Keratinocyte (primary cell): ENCODE results near the gene PDS5A. TPM values are rescaled to one million over a fixed set of nuclear protein-coding genes. Genes with fewer than 3 reads are reported as not detected.

Experiments used
- DNase-seq: peaks from one replicate; pipeline ENCODE4 v3.0.0-alpha.2; 2011; ENCODE audit warnings: low read depth, missing footprints, low spot score
- FAIRE-seq: peaks from 2 replicates; lab custom pipeline; 2011; peaks lifted over from hg19 to GRCh38; lab: Jason Lieb, UNC
- H2AFZ ChIP-seq: 2 replicates; pipeline ENCODE4 v1.6.0; 2012; ENCODE audit warnings: low read length, control low read depth, inconsistent platforms; ENCODE audit not compliant: control insufficient read depth
- H3K27ac ChIP-seq: 2 replicates; pipeline ENCODE4 v1.5.1; 2011; ENCODE audit warnings: low read length; ENCODE audit not compliant: control insufficient read depth, insufficient read depth
- H3K27me3 ChIP-seq: 3 replicates; pipeline ENCODE4 v1.6.0; 2011; ENCODE audit warnings: low read length; ENCODE audit not compliant: control insufficient read depth, insufficient read depth; ENCODE audit errors: extremely low read depth
- H3K36me3 ChIP-seq, 2 experiments: 2 replicates in 1 of 2; 3 replicates in 1 of 2; pipeline ENCODE4 v1.5.1; 2011; ENCODE audit warnings: low read length in 2 of 2, mild to moderate bottlenecking in 1 of 2; ENCODE audit not compliant: control insufficient read depth in 2 of 2, insufficient read depth in 2 of 2; ENCODE audit errors: extremely low read depth in 1 of 2
- H3K4me1 ChIP-seq: 3 replicates; pipeline ENCODE4 v1.5.1; 2011; ENCODE audit warnings: low read length; ENCODE audit not compliant: control insufficient read depth, insufficient read depth; ENCODE audit errors: extremely low read depth
- H3K4me2 ChIP-seq: 3 replicates; pipeline ENCODE4 v1.6.0; 2011; ENCODE audit warnings: low read depth, low read length; ENCODE audit not compliant: control insufficient read depth, insufficient read depth; ENCODE audit errors: extremely low read depth
- H3K4me3 ChIP-seq, 3 experiments: fragments of 200-600 bp in 1 of 3; sonication (generic) in 1 of 3; 2 replicates in 2 of 3; 3 replicates in 1 of 3; pipeline ENCODE4 v1.5.1; 2011 to 2016; ENCODE audit warnings: low read length in 3 of 3, mild to moderate bottlenecking in 3 of 3, control low read depth in 2 of 3, inconsistent platforms in 1 of 3, low read depth in 1 of 3, mixed read lengths in 1 of 3, mixed run types in 1 of 3, moderate library complexity in 1 of 3; ENCODE audit not compliant: control insufficient read depth in 2 of 3, insufficient read depth in 2 of 3; ENCODE audit errors: extremely low read depth in 1 of 3
- H3K79me2 ChIP-seq: 2 replicates; pipeline ENCODE4 v1.6.0; 2012; ENCODE audit warnings: low read length; ENCODE audit not compliant: control insufficient read depth, insufficient read depth
- H3K9ac ChIP-seq: 3 replicates; pipeline ENCODE4 v1.6.0; 2011; ENCODE audit warnings: low read length; ENCODE audit not compliant: control insufficient read depth, insufficient read depth; ENCODE audit errors: extremely low read depth
- H3K9me1 ChIP-seq: 3 replicates; pipeline ENCODE4 v1.6.0; 2011; ENCODE audit warnings: low read length; ENCODE audit not compliant: control insufficient read depth, insufficient read depth; ENCODE audit errors: extremely low read depth
- H3K9me3 ChIP-seq: 2 replicates; pipeline ENCODE4 v1.5.1; 2012; ENCODE audit warnings: low read depth, low read length; ENCODE audit not compliant: control insufficient read depth
- H4K20me1 ChIP-seq: 3 replicates; pipeline ENCODE4 v1.6.0; 2011; ENCODE audit warnings: low read length; ENCODE audit not compliant: control insufficient read depth, insufficient read depth; ENCODE audit errors: extremely low read depth
- CTCF ChIP-seq, 3 experiments: IDR thresholded peaks in 1 of 3; conservative IDR thresholded peaks in 1 of 3; optimal IDR thresholded peaks in 1 of 3; 2 replicates in 2 of 3; 3 replicates in 1 of 3; pipeline versions ENCODE3 to v1.5.1; 2011; ENCODE audit warnings: low read length in 3 of 3, mild to moderate bottlenecking in 3 of 3, moderate library complexity in 2 of 3, control low read depth in 1 of 3, inconsistent platforms in 1 of 3; ENCODE audit not compliant: insufficient read depth in 2 of 3; ENCODE audit errors: extremely low read depth in 1 of 3
- EZH2 ChIP-seq: IDR thresholded peaks from one replicate; pipeline ENCODE4 v1.6.1; 2012; ENCODE audit warnings: inconsistent platforms, mild to moderate bottlenecking, low read length, moderate library complexity
- dilution Hi-C: fragments of 300-500 bp; cut with MboI; formaldehyde crosslinking; loops from one replicate; pipeline ENCODE4 v1.7.0; 2020; ENCODE audit warnings: low sequenced_read_pairs; ENCODE audit not compliant: extremely low pct_ligation_motif_present
- polyA plus RNA-seq, 5 experiments: library from polyadenylated mRNA; depleted of rRNA in 3 of 5; stranded (reverse) in 3 of 5; stranded (forward) in 1 of 5; unstranded in 1 of 5; fragments of >200 nt; gene quantifications; 1 replicate in 1 of 5; 2 replicates in 3 of 5; 3 replicates in 1 of 5; pipeline versions ENCODE4 v1.2.1 to v1.2.3, GENCODE V29; 2011 to 2012; ENCODE audit warnings: missing spikeins in 2 of 5, low read depth in 1 of 5, low replicate concordance in 1 of 5

Gene PDS5A
- polyA plus RNA-seq, 1 donor (not counting 4 experiments of a cell fraction or from before 2014, with no cell fraction given), result 56.0 TPM

- Histone ChIP-seq H3K4me2 (no peak overlapping the region), H3K9me3 (no peaks in the 10 kb centered on the region), H2AFZ (no peak overlapping the region), H3K9me1 (no peaks in the 10 kb centered on the region), H3K36me3 (no peaks in the 10 kb centered on the region), H3K27me3 (no peaks in the 10 kb centered on the region), H3K4me1 (no peaks in the 10 kb centered on the region), H4K20me1 (no peaks in the 10 kb centered on the region), H3K79me2 (no peaks in the 10 kb centered on the region), H3K4me3 (no peak overlapping the region), H3K27ac (no peak overlapping the region), H3K9ac (no peak overlapping the region)
- no peak for TF ChIP-seq CTCF (optimal IDR thresholded peaks at IDR 0.05 in 1 of 3, IDR thresholded peaks at IDR 0.05 in 1 of 3, conservative IDR thresholded peaks at IDR 0.05 in 1 of 3; ENCODE audit: extremely low read depth in 1 of 3, insufficient read depth in 2 of 3, low read length in 3 of 3)
- TF ChIP-seq EZH2, result no peak
- DNase-seq (no peak), FAIRE-seq (no peak)
- dilution Hi-C loops, result no loop called here
These were observed 185.6 kb downstream of the PDS5A start for GRCh38 chr4:39792128-39792527.

GRCh38 chr4:39786838-39787237 lies 190.9 kb downstream of the PDS5A start:
- no peak overlapping the region for H3K27ac ChIP-seq
- no peaks in the 10 kb centered on the region for H3K9me1 ChIP-seq
- no peaks in the 10 kb centered on the region for H3K27me3 ChIP-seq
- no peaks in the 10 kb centered on the region for H3K36me3 ChIP-seq
- H2AFZ ChIP-seq, result no peak overlapping the region
- no peak overlapping the region for H3K9ac ChIP-seq
- no peaks in the 10 kb centered on the region for H3K4me1 ChIP-seq
- no peak overlapping the region for H3K4me2 ChIP-seq
- TF ChIP-seq EZH2, result no peak
- TF ChIP-seq CTCF (optimal IDR thresholded peaks at IDR 0.05 in 1 of 3, IDR thresholded peaks at IDR 0.05 in 1 of 3, conservative IDR thresholded peaks at IDR 0.05 in 1 of 3; ENCODE audit: extremely low read depth in 1 of 3, insufficient read depth in 2 of 3, low read length in 3 of 3), result no peak
- no peaks in the 10 kb centered on the region for H4K20me1 ChIP-seq
- FAIRE-seq, result no peak
- dilution Hi-C loops, result no loop called here
- no peak for DNase-seq
- no peak overlapping the region for H3K4me3 ChIP-seq
- H3K79me2 ChIP-seq, result no peaks in the 10 kb centered on the region
- no peaks in the 10 kb centered on the region for H3K9me3 ChIP-seq
